HepG2 (cell line): Measurements from ENCODE around the gene USP9X. TPM values are rescaled to one million over a fixed set of nuclear protein-coding genes. Genes with fewer than 3 reads are reported as not detected.

Source experiments
- EP300 ChIP-seq, 3 experiments: sonication (generic) in 1 of 3; formaldehyde crosslinking in 1 of 3; IDR thresholded peaks; 2 replicates each; pipeline versions ENCODE4 v1.5.1 to v1.6.1; 2011 to 2020; ENCODE audit warnings: low read depth in 2 of 3, low read length in 2 of 3, borderline replicate concordance in 1 of 3, improper control_type of control experiment in 1 of 3, mild to moderate bottlenecking in 1 of 3, missing genetic modification reagents in 1 of 3, moderate library complexity in 1 of 3
- ETV6 ChIP-seq: sonication (generic); formaldehyde crosslinking; conservative IDR thresholded peaks from 2 replicates; pipeline ENCODE4 v1.4.0; 2020; ENCODE audit warnings: missing genetic modification reagents
- FOXK2 ChIP-seq: fragments of 450-650 bp; IDR thresholded peaks from 2 replicates; pipeline ENCODE4 v1.6.1; 2016
- FOXO4 ChIP-seq: sonication (generic); formaldehyde crosslinking; conservative IDR thresholded peaks from 2 replicates; pipeline ENCODE4 v1.8.1; 2023; ENCODE audit warnings: missing genetic modification reagents
- GLI4 ChIP-seq: sonication (generic); formaldehyde crosslinking; IDR thresholded peaks from 2 replicates; pipeline ENCODE4 v1.5.1; 2020; ENCODE audit warnings: missing genetic modification reagents, mild to moderate bottlenecking, moderate library complexity, borderline replicate concordance
- HNRNPK ChIP-seq: fragments of 200-400 bp; formaldehyde crosslinking; IDR thresholded peaks from 2 replicates; pipeline ENCODE4 v1.6.1; 2018; ENCODE audit warnings: low read length, low read depth, moderate library complexity, mild to moderate bottlenecking; ENCODE audit not compliant: poor library complexity, severe bottlenecking
- HOXA3 ChIP-seq: sonication (generic); formaldehyde crosslinking; IDR thresholded peaks from 2 replicates; pipeline ENCODE4 v1.5.0; 2020; ENCODE audit warnings: missing genetic modification reagents
- LCORL ChIP-seq, 2 experiments: fragments of 450-650 bp in 1 of 2; sonication (generic) in 1 of 2; formaldehyde crosslinking in 1 of 2; IDR thresholded peaks; 2 replicates each; pipeline versions ENCODE4 v1.5.0 to v1.6.1; 2017 to 2020; ENCODE audit warnings: antibody characterized with exemption in 1 of 2, missing genetic modification reagents in 1 of 2
- PATZ1 ChIP-seq: sonication (generic); formaldehyde crosslinking; IDR thresholded peaks from 2 replicates; pipeline ENCODE4 v1.4.0; 2020; ENCODE audit warnings: missing genetic modification reagents
- POLR2A ChIP-seq, 2 experiments: IDR thresholded peaks; 2 replicates each; pipeline ENCODE4 v1.6.1; 2011; ENCODE audit warnings: low read depth in 2 of 2, low read length in 2 of 2, mild to moderate bottlenecking in 1 of 2, moderate library complexity in 1 of 2; ENCODE audit not compliant: insufficient read depth in 1 of 2
- RARG ChIP-seq: sonication (generic); formaldehyde crosslinking; IDR thresholded peaks from 2 replicates; pipeline ENCODE4 v1.4.0; 2020; ENCODE audit warnings: low read depth, mild to moderate bottlenecking, missing genetic modification reagents
- RBFOX2 ChIP-seq: fragments of 200-400 bp; formaldehyde crosslinking; IDR thresholded peaks from 2 replicates; pipeline ENCODE4 v1.6.1; 2017; ENCODE audit warnings: low read depth, mild to moderate bottlenecking, low read length
- SUZ12 ChIP-seq: fragments of 150-350 bp; IDR thresholded peaks from 2 replicates; pipeline ENCODE4 v1.6.1; 2014; ENCODE audit warnings: low read depth, low read length
- TEAD3 ChIP-seq: optimal IDR thresholded peaks from 2 replicates; pipeline ENCODE3; 2016; ENCODE audit warnings: borderline replicate concordance
- YY1 ChIP-seq: IDR thresholded peaks from 2 replicates; pipeline ENCODE4 v1.6.1; 2011; ENCODE audit warnings: low read length, low read depth, moderate library complexity, mild to moderate bottlenecking; ENCODE audit not compliant: insufficient read depth, insufficient replicate concordance
- ZBTB2 ChIP-seq: sonication (generic); formaldehyde crosslinking; IDR thresholded peaks from 2 replicates; pipeline ENCODE4 v1.8.0; 2022; ENCODE audit warnings: low read depth, missing genetic modification reagents
- ZNF34 ChIP-seq: sonication (generic); formaldehyde crosslinking; IDR thresholded peaks from 2 replicates; pipeline ENCODE4 v1.4.0; 2020; ENCODE audit warnings: mild to moderate bottlenecking, missing genetic modification reagents, borderline replicate concordance
- ZNF572 ChIP-seq: sonication (generic); formaldehyde crosslinking; IDR thresholded peaks from 2 replicates; pipeline ENCODE4 v1.5.1; 2020; ENCODE audit warnings: mild to moderate bottlenecking, missing genetic modification reagents
- ZNF792 ChIP-seq: IDR thresholded peaks from 2 replicates; pipeline ENCODE4 v1.6.1; 2016
- polyA plus RNA-seq, 8 experiments: library from polyadenylated mRNA; depleted of rRNA in 3 of 8; stranded (reverse) in 7 of 8; unstranded in 1 of 8; fragments of >200 nt; fragmentation: Illumina TruSeq in 4 of 8; extraction: Trizol in 4 of 8; gene quantifications; 2 replicates each; pipeline versions ENCODE4 v1.2.1 to v1.2.3, GENCODE V29; 2011 to 2016; ENCODE audit warnings: low read depth in 4 of 8, missing spikeins in 1 of 8, mixed read lengths in 1 of 8; ENCODE audit not compliant: insufficient read depth in 1 of 8
- total RNA-seq, 5 experiments: library from RNA; depleted of rRNA; stranded (reverse); fragments of >200 nt; fragmentation: Illumina TruSeq; extraction: Trizol; gene quantifications; 2 replicates each; pipeline ENCODE4 v1.2.3, GENCODE V29; 2016; ENCODE audit warnings: low read depth in 1 of 5
- TF ChIP-seq, protein P1 (sequence below): sonication (generic); formaldehyde crosslinking; IDR thresholded peaks from 2 replicates; pipeline ENCODE4 v1.9.0; 2022; ENCODE audit warnings: missing genetic modification reagents, mild to moderate bottlenecking, borderline replicate concordance
- TF ChIP-seq, protein P2 (sequence below): IDR thresholded peaks from 2 replicates; pipeline ENCODE4 v1.6.1; 2016; ENCODE audit warnings: missing compliant biosample characterization, missing genetic modification reagents, borderline replicate concordance

Gene USP9X
- total and polyA plus RNA-seq, 2 of the 13 experiments (the other 11 are each of a cell fraction or from before 2014, with no cell fraction given) = 22.2 to 40.5 TPM

GRCh38 chrX:41085878-41086626 lies 807 bp downstream of the USP9X start (continued):
- TF ChIP-seq RBFOX2 (peak; percentile 78), GLI4 (CRISPR knock-in tag) (no peak), RARG (CRISPR knock-in tag) (no peak), EP300 (IDR thresholded peaks at IDR 0.05; ENCODE audit: low read depth in 2 of 2, low read length in 2 of 2) (no peak), EP300 (CRISPR knock-in tag; IDR thresholded peaks at IDR 0.05; ENCODE audit: borderline replicate concordance) (no peak), ZBTB2 (CRISPR knock-in tag) (0 out of 2 replicates have a peak, but pooled peaks have one; percentile 38), ETV6 (CRISPR knock-in tag) (no peak), POLR2A (IDR thresholded peaks at IDR 0.05; ENCODE audit: insufficient read depth in 1 of 2, low read depth in 2 of 2, low read length in 2 of 2) (peak in 1 of 2 experiments; percentile 20; a peak in 2 of 4 replicates), TEAD3 (no peak), ZNF572 (no peak), LCORL (IDR thresholded peaks at IDR 0.05) (no peak), LCORL (CRISPR knock-in tag; IDR thresholded peaks at IDR 0.05) (0 out of 2 replicates have a peak, but pooled peaks have one; percentile 22), SUZ12 (no peak), YY1 (peak; percentile 79), FOXK2 (no peak), HNRNPK (peak; percentile 12), ZNF34 (CRISPR knock-in tag) (no peak), PATZ1 (CRISPR knock-in tag) (peak; percentile 71), ZNF792 (CRISPR knock-in tag) (no peak), FOXO4 (CRISPR knock-in tag) (0 out of 2 replicates have a peak, but pooled peaks have one; percentile 53), HOXA3 (no peak)
- TF ChIP-seq, protein P1, sequence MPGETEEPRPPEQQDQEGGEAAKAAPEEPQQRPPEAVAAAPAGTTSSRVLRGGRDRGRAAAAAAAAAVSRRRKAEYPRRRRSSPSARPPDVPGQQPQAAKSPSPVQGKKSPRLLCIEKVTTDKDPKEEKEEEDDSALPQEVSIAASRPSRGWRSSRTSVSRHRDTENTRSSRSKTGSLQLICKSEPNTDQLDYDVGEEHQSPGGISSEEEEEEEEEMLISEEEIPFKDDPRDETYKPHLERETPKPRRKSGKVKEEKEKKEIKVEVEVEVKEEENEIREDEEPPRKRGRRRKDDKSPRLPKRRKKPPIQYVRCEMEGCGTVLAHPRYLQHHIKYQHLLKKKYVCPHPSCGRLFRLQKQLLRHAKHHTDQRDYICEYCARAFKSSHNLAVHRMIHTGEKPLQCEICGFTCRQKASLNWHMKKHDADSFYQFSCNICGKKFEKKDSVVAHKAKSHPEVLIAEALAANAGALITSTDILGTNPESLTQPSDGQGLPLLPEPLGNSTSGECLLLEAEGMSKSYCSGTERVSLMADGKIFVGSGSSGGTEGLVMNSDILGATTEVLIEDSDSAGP (CRISPR knock-in tag) = no peak
- TF ChIP-seq, protein P2, sequence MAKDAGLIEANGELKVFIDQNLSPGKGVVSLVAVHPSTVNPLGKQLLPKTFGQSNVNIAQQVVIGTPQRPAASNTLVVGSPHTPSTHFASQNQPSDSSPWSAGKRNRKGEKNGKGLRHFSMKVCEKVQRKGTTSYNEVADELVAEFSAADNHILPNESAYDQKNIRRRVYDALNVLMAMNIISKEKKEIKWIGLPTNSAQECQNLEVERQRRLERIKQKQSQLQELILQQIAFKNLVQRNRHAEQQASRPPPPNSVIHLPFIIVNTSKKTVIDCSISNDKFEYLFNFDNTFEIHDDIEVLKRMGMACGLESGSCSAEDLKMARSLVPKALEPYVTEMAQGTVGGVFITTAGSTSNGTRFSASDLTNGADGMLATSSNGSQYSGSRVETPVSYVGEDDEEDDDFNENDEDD (CRISPR knock-in tag) = no peak
